Osteoblast (primary cell): ENCODE results near the gene CHRM5. TPM values are rescaled to one million over a fixed set of nuclear protein-coding genes. Genes with fewer than 3 reads are reported as not detected.

ENCODE experiments used
- DNase-seq: peaks from one replicate; pipeline ENCODE4 v3.0.0; 2011; ENCODE audit warnings: low spot score, mixed read lengths; ENCODE audit not compliant: insufficient read length; ENCODE audit errors: missing footprints
- H2AFZ ChIP-seq: 2 replicates; pipeline ENCODE4 v1.6.0; 2011; ENCODE audit warnings: mild to moderate bottlenecking, low read length
- H3K27ac ChIP-seq: 2 replicates; pipeline ENCODE4 v1.5.1; 2011; ENCODE audit warnings: mild to moderate bottlenecking, low read depth, low read length, moderate library complexity
- H3K27me3 ChIP-seq: 2 replicates; pipeline ENCODE4 v1.6.0; 2012; ENCODE audit warnings: mild to moderate bottlenecking, control low read depth, inconsistent platforms, low read length, moderate library complexity; ENCODE audit not compliant: insufficient read depth
- H3K36me3 ChIP-seq: 2 replicates; pipeline ENCODE4 v1.5.1; 2011; ENCODE audit warnings: mild to moderate bottlenecking, low read length, control low read depth, moderate library complexity; ENCODE audit not compliant: insufficient read depth
- H3K4me1 ChIP-seq: 2 replicates; pipeline ENCODE4 v1.5.1; 2011; ENCODE audit warnings: mild to moderate bottlenecking, low read length, control low read depth, moderate library complexity; ENCODE audit not compliant: insufficient read depth
- H3K4me2 ChIP-seq: 2 replicates; pipeline ENCODE4 v1.6.0; 2011; ENCODE audit warnings: mild to moderate bottlenecking, low read length; ENCODE audit not compliant: insufficient read depth
- H3K4me3 ChIP-seq: fragments of 200-600 bp; sonication (generic); 3 replicates; pipeline ENCODE4 v1.5.1; 2012; ENCODE audit warnings: mild to moderate bottlenecking, low read length, inconsistent platforms; ENCODE audit not compliant: insufficient read depth
- H3K79me2 ChIP-seq: 2 replicates; pipeline ENCODE4 v1.6.0; 2012; ENCODE audit warnings: mild to moderate bottlenecking, low read length, control low read depth, inconsistent platforms; ENCODE audit not compliant: insufficient read depth
- H3K9me3 ChIP-seq: 2 replicates; pipeline ENCODE4 v1.5.1; 2011; ENCODE audit warnings: low read depth, low read length, control low read depth
- H4K20me1 ChIP-seq: 2 replicates; pipeline ENCODE4 v1.6.0; 2012; ENCODE audit warnings: mild to moderate bottlenecking, low read length, control low read depth; ENCODE audit not compliant: insufficient read depth
- total RNA-seq: library from RNA; depleted of rRNA; stranded (reverse); fragments of >200 nt; gene quantifications from 2 replicates; pipeline ENCODE4 v1.2.3, GENCODE V29; 2012
- TF ChIP-seq, protein P1 (sequence below): IDR thresholded peaks from 2 replicates; pipeline ENCODE4 v1.5.1; 2011; ENCODE audit warnings: mild to moderate bottlenecking, low read depth, low read length, moderate library complexity; ENCODE audit errors: extremely low read depth

The CHRM5 gene
- total RNA-seq, 1 donor = under 0.01 TPM

- no peak overlapping the region for H3K27ac ChIP-seq
- no peak overlapping the region for H2AFZ ChIP-seq
- peaks cover 29% of the 10 kb centered on the region for H3K79me2 ChIP-seq
- H3K36me3 ChIP-seq = no peaks in the 10 kb centered on the region
- H3K4me2 ChIP-seq = no peak overlapping the region
- H3K9me3 ChIP-seq = no peaks in the 10 kb centered on the region
- peaks cover 2% of the 10 kb centered on the region for H4K20me1 ChIP-seq
- DNase-seq = no peak
- TF ChIP-seq, protein P1, sequence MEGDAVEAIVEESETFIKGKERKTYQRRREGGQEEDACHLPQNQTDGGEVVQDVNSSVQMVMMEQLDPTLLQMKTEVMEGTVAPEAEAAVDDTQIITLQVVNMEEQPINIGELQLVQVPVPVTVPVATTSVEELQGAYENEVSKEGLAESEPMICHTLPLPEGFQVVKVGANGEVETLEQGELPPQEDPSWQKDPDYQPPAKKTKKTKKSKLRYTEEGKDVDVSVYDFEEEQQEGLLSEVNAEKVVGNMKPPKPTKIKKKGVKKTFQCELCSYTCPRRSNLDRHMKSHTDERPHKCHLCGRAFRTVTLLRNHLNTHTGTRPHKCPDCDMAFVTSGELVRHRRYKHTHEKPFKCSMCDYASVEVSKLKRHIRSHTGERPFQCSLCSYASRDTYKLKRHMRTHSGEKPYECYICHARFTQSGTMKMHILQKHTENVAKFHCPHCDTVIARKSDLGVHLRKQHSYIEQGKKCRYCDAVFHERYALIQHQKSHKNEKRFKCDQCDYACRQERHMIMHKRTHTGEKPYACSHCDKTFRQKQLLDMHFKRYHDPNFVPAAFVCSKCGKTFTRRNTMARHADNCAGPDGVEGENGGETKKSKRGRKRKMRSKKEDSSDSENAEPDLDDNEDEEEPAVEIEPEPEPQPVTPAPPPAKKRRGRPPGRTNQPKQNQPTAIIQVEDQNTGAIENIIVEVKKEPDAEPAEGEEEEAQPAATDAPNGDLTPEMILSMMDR = no peak
- no peaks in the 10 kb centered on the region for H3K4me1 ChIP-seq
- H3K27me3 ChIP-seq = no peaks in the 10 kb centered on the region
- H3K4me3 ChIP-seq = no peak overlapping the region
Measured at GRCh38 chr15:34011481-34011880, 43.2 kb downstream of the CHRM5 start.

DNA sequence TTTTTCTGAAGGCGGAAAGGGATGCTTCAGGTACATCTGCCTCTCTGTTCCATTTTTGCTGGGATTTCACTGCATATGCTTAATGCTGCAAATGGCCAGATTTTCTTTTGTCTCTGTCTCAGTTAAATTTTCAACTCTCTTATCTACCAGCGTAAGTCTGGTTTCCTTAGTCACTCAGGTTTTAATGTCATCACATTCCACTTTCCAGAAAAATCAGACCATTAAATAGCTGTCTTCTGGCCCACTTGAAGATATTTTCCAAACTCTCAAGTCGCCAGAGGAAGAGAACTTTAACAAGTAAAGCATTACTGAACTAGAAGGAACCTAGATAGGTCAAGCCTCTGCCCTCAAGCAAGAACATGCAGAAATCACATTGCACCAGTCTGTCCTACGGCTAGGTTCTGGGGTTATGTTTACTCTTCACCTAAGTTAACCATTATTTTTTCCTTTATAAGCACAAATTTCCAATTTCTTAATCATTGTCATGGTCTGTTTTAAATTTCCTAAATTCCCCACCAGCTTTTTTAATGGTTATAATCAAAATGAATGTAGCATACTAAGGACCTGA lies 44.2 kb downstream of the CHRM5 start:
- H3K4me1 ChIP-seq = no peaks in the 10 kb centered on the region
- TF ChIP-seq, protein P1 = no peak
- H3K27ac ChIP-seq = no peak overlapping the region
- DNase-seq = no peak
- no peak overlapping the region for H3K4me2 ChIP-seq
- no peaks in the 10 kb centered on the region for H3K36me3 ChIP-seq
- peaks cover 2% of the 10 kb centered on the region for H4K20me1 ChIP-seq
- H3K4me3 ChIP-seq = no peak overlapping the region
- no peaks in the 10 kb centered on the region for H3K27me3 ChIP-seq
- no peak overlapping the region for H2AFZ ChIP-seq
- no peaks in the 10 kb centered on the region for H3K9me3 ChIP-seq
- H3K79me2 ChIP-seq = peaks cover 26% of the 10 kb centered on the region

- Histone ChIP-seq H3K79me2 (peaks cover 27% of the 10 kb centered on the region), H2AFZ (no peak overlapping the region), H3K9me3 (no peaks in the 10 kb centered on the region), H3K4me1 (no peaks in the 10 kb centered on the region), H4K20me1 (peaks cover 2% of the 10 kb centered on the region), H3K27me3 (no peaks in the 10 kb centered on the region), H3K4me3 (no peak overlapping the region), H3K4me2 (no peak overlapping the region), H3K27ac (no peak overlapping the region), H3K36me3 (no peaks in the 10 kb centered on the region)
- DNase-seq = no peak
- TF ChIP-seq, protein P1 = no peak
Measured at GRCh38 chr15:34013746-34014145, 45.4 kb downstream of the CHRM5 start.

DNA sequence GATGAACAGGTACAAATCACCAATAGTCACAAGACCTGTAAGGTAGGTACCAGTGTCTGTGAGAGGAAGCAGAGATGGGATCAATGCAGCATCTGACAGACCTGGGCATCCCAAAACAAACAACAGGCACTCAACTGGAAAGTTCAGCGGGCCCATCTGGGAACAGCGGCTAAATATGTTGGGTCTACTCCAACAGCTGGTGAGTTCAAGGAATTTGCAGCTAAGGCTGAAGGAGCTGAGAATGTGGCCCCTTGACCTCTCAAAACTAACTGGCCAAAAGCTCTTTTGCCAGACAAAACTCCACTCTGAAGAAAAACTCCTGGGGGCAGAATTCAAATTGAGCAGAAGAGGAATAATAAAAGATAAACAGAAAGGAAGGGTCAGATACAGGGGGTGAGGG lies 46.3 kb downstream of the CHRM5 start:
- peak; percentile 15 for DNase-seq

More for the DNA sequence above, 46.3 kb downstream of the CHRM5 start:
- H3K4me1 ChIP-seq = no peaks in the 10 kb centered on the region
- no peak overlapping the region for H2AFZ ChIP-seq
- no peak overlapping the region for H3K27ac ChIP-seq
- H4K20me1 ChIP-seq = peaks cover 2% of the 10 kb centered on the region
- H3K79me2 ChIP-seq = peaks cover 21% of the 10 kb centered on the region
- H3K36me3 ChIP-seq = no peaks in the 10 kb centered on the region
- H3K27me3 ChIP-seq = no peaks in the 10 kb centered on the region
- TF ChIP-seq, protein P1 = no peak
- no peaks in the 10 kb centered on the region for H3K9me3 ChIP-seq
- no peak overlapping the region for H3K4me3 ChIP-seq
- H3K4me2 ChIP-seq = no peak overlapping the region
